ENCODE data around the gene SH3BP4. TPM values are rescaled to one million over a fixed set of nuclear protein-coding genes. Genes with fewer than 3 reads are reported as not detected.

SH3BP4 gene
- polyA plus RNA-seq, 2 of the 4 experiments (the other 2 are of a cell fraction) = 22.6 to 35.7 TPM

GRCh38 chr2:234986390-234986789, 34.6 kb downstream of the SH3BP4 start:
- Histone ChIP-seq H3K4me1 (peaks cover 48% of the 10 kb centered on the region), H3K4me3 (no peak overlapping the region), H3K27ac (peak overlapping the region in 1 of 2 experiments; percentile 20; a peak in 2 of 6 replicates), H3K9me3 (no peaks in the 10 kb centered on the region), H3K4me2 (no peak overlapping the region)
- ChIA-PET CTCF (interaction anchor here (0.6 to 2.1 kb wide), 2 partner anchors 104 to 468 kb away, joined by 3 to 5 read pairs; no protein-coding TSS in a partner anchor), POLR2A (no interaction called here)
- no peak for ATAC-seq
- FAIRE-seq = no peak
- TF ChIP-seq ESRRA (IDR thresholded peaks at IDR 0.05; ENCODE audit: borderline replicate concordance, low read length) (no peak), E2F6 (IDR thresholded peaks at IDR 0.05; ENCODE audit: borderline replicate concordance, low read depth) (no peak), HOXB5 (CRISPR knock-in tag; IDR thresholded peaks at IDR 0.05) (no peak), BHLHE40 (IDR thresholded peaks at IDR 0.05; ENCODE audit: low read depth, low read length) (no peak), REST (IDR thresholded peaks at IDR 0.05) (no peak)
- WGBS (ENCODE audit: missing lambda C conversion rate) = 90% methylated on average over 7 of the region's 7 CpGs
- no peak for DNase-seq (ENCODE audit: low read depth in 1 of 2, low spot score in 1 of 2)

- TF ChIP-seq NPAS2 (CRISPR knock-in tag; IDR thresholded peaks at IDR 0.05; ENCODE audit: borderline replicate concordance) (no peak), CBX2 (IDR thresholded peaks at IDR 0.05; ENCODE audit: borderline replicate concordance, low read depth) (no peak), HDAC2 (IDR thresholded peaks at IDR 0.05) (no peak), RCOR1 (IDR thresholded peaks at IDR 0.05; ENCODE audit: low read depth, low read length) (no peak), ZFP36 (IDR thresholded peaks at IDR 0.05; ENCODE audit: borderline replicate concordance, partially characterized antibody) (no peak), RAD21 (conservative IDR thresholded peaks at IDR 0.05 in 1 of 2, IDR thresholded peaks at IDR 0.05 in 1 of 2) (no peak), KDM1A (IDR thresholded peaks at IDR 0.05; ENCODE audit: low read depth) (no peak), CEBPB (IDR thresholded peaks at IDR 0.05) (no peak), HOXA7 (CRISPR knock-in tag; IDR thresholded peaks at IDR 0.05) (no peak), POLR2A (IDR thresholded peaks at IDR 0.05; ENCODE audit: low read length) (no peak), HMGXB4 (CRISPR knock-in tag; IDR thresholded peaks at IDR 0.05; ENCODE audit: borderline replicate concordance) (no peak), MAFK (IDR thresholded peaks at IDR 0.05; ENCODE audit: partially characterized antibody) (no peak), GATA3 (IDR thresholded peaks at IDR 0.05; ENCODE audit: borderline replicate concordance) (no peak), CHD2 (IDR thresholded peaks at IDR 0.05; ENCODE audit: low read length, partially characterized antibody) (no peak), BCL3 (IDR thresholded peaks at IDR 0.05) (no peak), CHD4 (IDR thresholded peaks at IDR 0.05; ENCODE audit: borderline replicate concordance) (no peak)
- H3K9me3 ChIP-seq = no peaks in the 10 kb centered on the region
- 91% methylated on average over 17 of the region's 17 CpGs for WGBS (ENCODE audit: missing lambda C conversion rate)
- no peak overlapping the region for H3K4me2 ChIP-seq
- ATAC-seq = no peak
- CTCF ChIA-PET = interaction anchor here (2.1 kb wide), 1 partner anchor 105 kb away, joined by 5 read pairs; no protein-coding TSS in a partner anchor
- no peak overlapping the region for H3K4me3 ChIP-seq
- FAIRE-seq = no peak
- peak overlapping the region in 1 of 2 experiments; percentile 20; a peak in 2 of 6 replicates for H3K27ac ChIP-seq
- peaks cover 45% of the 10 kb centered on the region for H3K4me1 ChIP-seq
- POLR2A ChIA-PET = no interaction called here
- DNase-seq (ENCODE audit: low read depth in 1 of 2, low spot score in 1 of 2) = no peak
These were observed 35.3 kb downstream of the SH3BP4 start for GRCh38 chr2:234986876-234987720.

Data from A549 (cell line).